Common myeloid progenitor, CD34-positive (primary cell): ENCODE results near the gene THRB.

ENCODE experiments used
- CTCF ChIA-PET: fragments of 350-600 bp; sonication (Branson Sonifier 250); formaldehyde crosslinking; loops from one replicate; lab custom pipeline; 2021; ENCODE audit warnings: antibody characterized with exemption; lab: Charles Lee
- POLR2A ChIA-PET: fragments of 350-600 bp; sonication (Branson Sonifier 250); formaldehyde crosslinking; loops from one replicate; lab custom pipeline; 2021; ENCODE audit warnings: antibody characterized with exemption; lab: Charles Lee
- DNase-seq, 3 donors: peaks; one replicate each; pipeline versions ENCODE4 v3.0.0 to v3.0.0-alpha.2; 2013
- H3K27ac ChIP-seq, 2 experiments: 1 replicate in 1 of 2; 2 replicates in 1 of 2; pipeline ENCODE4 v1.7.0; 2013; ENCODE audit warnings: inconsistent platforms in 2 of 2, low read length in 2 of 2, mild to moderate bottlenecking in 2 of 2, low read depth in 1 of 2, moderate library complexity in 1 of 2; ENCODE audit not compliant: severe bottlenecking in 2 of 2, insufficient read depth in 1 of 2, poor library complexity in 1 of 2
- H3K27me3 ChIP-seq, 5 experiments: replicated peaks in 2 of 5; 1 replicate in 3 of 5; 2 replicates in 2 of 5; pipeline versions ENCODE4 v1.6.1 to v1.7.0; 2013; ENCODE audit warnings: low read length in 4 of 5, mild to moderate bottlenecking in 2 of 5, moderate library complexity in 2 of 5, inconsistent platforms in 1 of 5; ENCODE audit not compliant: insufficient read depth in 5 of 5, control insufficient read depth in 4 of 5
- H3K36me3 ChIP-seq, 4 experiments: 1 replicate in 2 of 4; 2 replicates in 2 of 4; pipeline versions ENCODE4 v1.6.1 to v1.7.0; 2013; ENCODE audit warnings: low read length in 3 of 4, control low read depth in 1 of 4, mild to moderate bottlenecking in 1 of 4; ENCODE audit not compliant: control insufficient read depth in 4 of 4, insufficient read depth in 4 of 4
- H3K4me1 ChIP-seq, 4 experiments: 1 replicate in 3 of 4; 2 replicates in 1 of 4; pipeline versions ENCODE4 v1.6.1 to v1.7.1; 2013; ENCODE audit warnings: low read length in 3 of 4, mild to moderate bottlenecking in 3 of 4, control low read depth in 1 of 4, inconsistent platforms in 1 of 4, moderate library complexity in 1 of 4; ENCODE audit not compliant: control insufficient read depth in 4 of 4, insufficient read depth in 4 of 4; ENCODE audit errors: control extremely low read depth in 1 of 4
- H3K4me3 ChIP-seq, 7 experiments: 1 replicate in 4 of 7; 2 replicates in 3 of 7; pipeline versions ENCODE4 v1.5.1 to v1.7.0; 2013; ENCODE audit warnings: mild to moderate bottlenecking in 7 of 7, low read length in 6 of 7, moderate library complexity in 6 of 7, inconsistent platforms in 2 of 7, low read depth in 2 of 7, control low read depth in 1 of 7; ENCODE audit not compliant: insufficient read depth in 4 of 7, control insufficient read depth in 1 of 7; ENCODE audit errors: extremely low read depth in 1 of 7
- H3K9me3 ChIP-seq, 5 experiments: 1 replicate in 4 of 5; 2 replicates in 1 of 5; pipeline versions ENCODE4 v1.6.1 to v1.7.1; 2013; ENCODE audit warnings: low read length in 4 of 5, mild to moderate bottlenecking in 2 of 5, inconsistent platforms in 1 of 5, low read depth in 1 of 5, moderate library complexity in 1 of 5; ENCODE audit not compliant: control insufficient read depth in 4 of 5, insufficient read depth in 2 of 5; ENCODE audit errors: control extremely low read depth in 1 of 5
- WGBS: methylation state at CpG from one replicate; pipeline ENCODE4 v1.1.5; 2013; ENCODE audit not compliant: insufficient coverage; 5-methylcytosine and 5-hydroxymethylcytosine counted together

THRB gene

GRCh38 chr3:24201301-24201700 is 293.3 kb downstream of the THRB start:
- Histone ChIP-seq H3K4me3 (no peak overlapping the region), H3K4me1 (no peaks in the 10 kb centered on the region), H3K27me3 (no peaks in the 10 kb centered on the region), H3K9me3 (peaks cover 0 to 4% (median 0%) of the 10 kb centered on the region in 5 experiments), H3K27ac (no peak overlapping the region), H3K36me3 (no peaks in the 10 kb centered on the region)
- WGBS, result no CpG with 5 or more reads among the region's 1 CpG
- DNase-seq, result no peak
- ChIA-PET CTCF (no interaction called here), POLR2A (no interaction called here)

GRCh38 chr3:24199775-24200247 is 294.8 kb downstream of the THRB start:
- Histone ChIP-seq H3K4me3 (no peak overlapping the region), H3K4me1 (no peaks in the 10 kb centered on the region), H3K27me3 (no peaks in the 10 kb centered on the region), H3K27ac (no peak overlapping the region), H3K36me3 (no peaks in the 10 kb centered on the region), H3K9me3 (peaks cover 0 to 4% (median 0%) of the 10 kb centered on the region in 5 experiments)
- ChIA-PET CTCF (interaction anchor here (2.5 kb wide), 1 partner anchor 14 kb away, joined by 8 read pairs; no protein-coding TSS in a partner anchor), POLR2A (no interaction called here)
- no peak for DNase-seq
- 94% methylated on average over 2 of the region's 5 CpGs for WGBS

- Histone ChIP-seq H3K36me3 (no peaks in the 10 kb centered on the region), H3K4me1 (no peaks in the 10 kb centered on the region), H3K4me3 (no peak overlapping the region), H3K9me3 (peaks cover 0 to 4% (median 0%) of the 10 kb centered on the region in 5 experiments), H3K27ac (no peak overlapping the region), H3K27me3 (no peaks in the 10 kb centered on the region)
- ChIA-PET CTCF (interaction anchor here (2.5 kb wide), 1 partner anchor 14 kb away, joined by 8 read pairs; no protein-coding TSS in a partner anchor), POLR2A (no interaction called here)
- 78% methylated on average over 1 of the region's 2 CpGs for WGBS
- no peak for DNase-seq
Observed at GRCh38 chr3:24199300-24199699, 295.4 kb downstream of the THRB start.

GRCh38 chr3:24198728-24199127 is 295.9 kb downstream of the THRB start:
- peaks cover 0 to 4% (median 0%) of the 10 kb centered on the region in 5 experiments for H3K9me3 ChIP-seq
- H3K27ac ChIP-seq, result no peak overlapping the region
- 100% methylated on average over 1 of the region's 1 CpG for WGBS
- no peaks in the 10 kb centered on the region for H3K36me3 ChIP-seq
- H3K4me3 ChIP-seq, result no peak overlapping the region
- no peaks in the 10 kb centered on the region for H3K4me1 ChIP-seq
- CTCF ChIA-PET, result interaction anchor here (2.5 kb wide), 1 partner anchor 13 kb away, joined by 8 read pairs; no protein-coding TSS in a partner anchor
- H3K27me3 ChIP-seq, result no peaks in the 10 kb centered on the region
- DNase-seq, result no peak
- POLR2A ChIA-PET, result no interaction called here

- ChIA-PET CTCF (interaction anchor here (1.2 to 2.5 kb wide), 2 partner anchors 12 kb away, joined by 3 to 8 read pairs; no protein-coding TSS in a partner anchor), POLR2A (no interaction called here)
- no peaks in the 10 kb centered on the region for H3K9me3 ChIP-seq
- no peaks in the 10 kb centered on the region for H3K27me3 ChIP-seq
- no peak for DNase-seq
- no peak overlapping the region for H3K4me3 ChIP-seq
- WGBS, result 100% methylated on average over 5 of the region's 5 CpGs
- H3K4me1 ChIP-seq, result no peaks in the 10 kb centered on the region
- no peaks in the 10 kb centered on the region for H3K36me3 ChIP-seq
- no peak overlapping the region for H3K27ac ChIP-seq
Observed at GRCh38 chr3:24197809-24198208, 296.8 kb downstream of the THRB start.

GRCh38 chr3:24196526-24196925 is 298.1 kb downstream of the THRB start:
- no peak overlapping the region for H3K4me3 ChIP-seq
- no peak overlapping the region for H3K27ac ChIP-seq
- no peaks in the 10 kb centered on the region for H3K9me3 ChIP-seq
- H3K36me3 ChIP-seq, result no peaks in the 10 kb centered on the region
- H3K27me3 ChIP-seq, result no peaks in the 10 kb centered on the region
- ChIA-PET POLR2A (no interaction called here), CTCF (interaction anchor here (1.2 kb wide), 1 partner anchor 10 kb away, joined by 3 read pairs; no protein-coding TSS in a partner anchor)
- H3K4me1 ChIP-seq, result no peaks in the 10 kb centered on the region
- DNase-seq, result no peak

- H3K27ac ChIP-seq, result no peak overlapping the region
- CTCF ChIA-PET, result interaction anchor here (1.4 to 1.5 kb wide), 2 partner anchors 9 to 13 kb away, joined by 4 to 7 read pairs; no protein-coding TSS in a partner anchor
- no peaks in the 10 kb centered on the region for H3K36me3 ChIP-seq
Observed at GRCh38 chr3:24195504-24196230, 299.0 kb downstream of the THRB start.

More at GRCh38 chr3:24195504-24196230, 299.0 kb downstream of the THRB start:
- POLR2A ChIA-PET, result no interaction called here
- H3K27me3 ChIP-seq, result no peaks in the 10 kb centered on the region
- H3K4me1 ChIP-seq, result no peaks in the 10 kb centered on the region
- no peaks in the 10 kb centered on the region for H3K9me3 ChIP-seq
- DNase-seq, result no peak
- no peak overlapping the region for H3K4me3 ChIP-seq
